Effector memory CD8-positive, alpha-beta T cell (primary cell): ENCODE data around the gene NTSR1.

ENCODE experiments used
- ATAC-seq: fragments of 150-1000 bp; cut with Tn5 transposase; replicated peaks from 2 replicates; pipeline ENCODE4 v1.10.0; 2021; ENCODE audit warnings: mild to moderate bottlenecking, moderate library complexity
- DNase-seq, 3 experiments: peaks; one replicate each; pipeline ENCODE4 v3.0.0; 2021
- H3K27ac Mint-ChIP-seq, 2 donors: one replicate each; pipeline ENCODE4 v1.8.0; 2022; ENCODE audit warnings: mild to moderate bottlenecking in 2 of 2, mixed read lengths in 2 of 2, moderate library complexity in 2 of 2
- H3K27me3 Mint-ChIP-seq, 2 donors: one replicate each; pipeline ENCODE4 v1.8.0; 2022; ENCODE audit warnings: mixed read lengths in 2 of 2
- H3K36me3 Mint-ChIP-seq: one replicate; pipeline ENCODE4 v1.8.0; 2022; ENCODE audit warnings: mild to moderate bottlenecking, moderate library complexity, mixed read lengths; ENCODE audit not compliant: insufficient read depth
- H3K4me1 Mint-ChIP-seq, 2 donors: one replicate each; pipeline ENCODE4 v1.8.0; 2022; ENCODE audit warnings: low read depth in 2 of 2, mixed read lengths in 2 of 2
- H3K4me3 Mint-ChIP-seq, 2 donors: one replicate each; pipeline ENCODE4 v1.8.0; 2022; ENCODE audit warnings: mild to moderate bottlenecking in 2 of 2, mixed read lengths in 2 of 2, moderate library complexity in 2 of 2
- H3K9me3 Mint-ChIP-seq, 2 donors: one replicate each; pipeline ENCODE4 v1.8.0; 2022; ENCODE audit warnings: mixed read lengths in 2 of 2

The NTSR1 gene

GRCh38 chr20:62732031-62732760, 23.6 kb downstream of the NTSR1 start:
- Mint-ChIP-seq H3K36me3 (no peaks in the 10 kb centered on the region), H3K4me1 (peaks cover 0 to 9% of the 10 kb centered on the region in 2 donors), H3K9me3 (no peaks in the 10 kb centered on the region), H3K27me3 (no peaks in the 10 kb centered on the region), H3K27ac (peak overlapping the region in 1 of 2 donors; percentile 2), H3K4me3 (no peak overlapping the region)
- no peak for DNase-seq
- no peak for ATAC-seq

- Mint-ChIP-seq H3K36me3 (no peaks in the 10 kb centered on the region), H3K9me3 (no peaks in the 10 kb centered on the region), H3K4me1 (peaks cover 0 to 9% of the 10 kb centered on the region in 2 donors), H3K27ac (peak overlapping the region in 1 of 2 donors; percentile 2), H3K4me3 (no peak overlapping the region), H3K27me3 (no peaks in the 10 kb centered on the region)
- ATAC-seq (no peak), DNase-seq (no peak)
Measured at GRCh38 chr20:62732842-62733525, 24.3 kb downstream of the NTSR1 start.

GRCh38 chr20:62733526-62733842, 24.8 kb downstream of the NTSR1 start:
- Mint-ChIP-seq H3K36me3 (no peaks in the 10 kb centered on the region), H3K4me1 (peaks cover 0 to 5% of the 10 kb centered on the region in 2 donors), H3K27ac (peak overlapping the region in 1 of 2 donors; percentile 2), H3K27me3 (no peaks in the 10 kb centered on the region), H3K4me3 (no peak overlapping the region), H3K9me3 (no peaks in the 10 kb centered on the region)
- no peak for DNase-seq
- no peak for ATAC-seq

- no peaks in the 10 kb centered on the region for H3K9me3 Mint-ChIP-seq
- H3K27ac Mint-ChIP-seq = no peak overlapping the region
- no peak overlapping the region for H3K4me3 Mint-ChIP-seq
- peaks cover 2 to 5% of the 10 kb centered on the region in 2 donors for H3K4me1 Mint-ChIP-seq
- DNase-seq (no peak), ATAC-seq (no peak)
- H3K36me3 Mint-ChIP-seq = no peaks in the 10 kb centered on the region
- no peaks in the 10 kb centered on the region for H3K27me3 Mint-ChIP-seq
Measured at GRCh38 chr20:62733891-62734290, 25.3 kb downstream of the NTSR1 start.

GRCh38 chr20:62734326-62734725, 25.7 kb downstream of the NTSR1 start:
- Mint-ChIP-seq H3K4me3 (no peak overlapping the region), H3K36me3 (no peaks in the 10 kb centered on the region), H3K9me3 (no peaks in the 10 kb centered on the region), H3K4me1 (peaks cover 6% of the 10 kb centered on the region in 2 donors), H3K27ac (no peak overlapping the region), H3K27me3 (no peaks in the 10 kb centered on the region)
- no peak for ATAC-seq
- no peak for DNase-seq

GRCh38 chr20:62734881-62735280, 26.2 kb downstream of the NTSR1 start:
- no peaks in the 10 kb centered on the region for H3K27me3 Mint-ChIP-seq
- DNase-seq (no peak), ATAC-seq (no peak)
- H3K36me3 Mint-ChIP-seq = no peaks in the 10 kb centered on the region
- H3K9me3 Mint-ChIP-seq = no peaks in the 10 kb centered on the region
- no peak overlapping the region for H3K27ac Mint-ChIP-seq
- H3K4me3 Mint-ChIP-seq = no peak overlapping the region
- H3K4me1 Mint-ChIP-seq = peaks cover 11% of the 10 kb centered on the region in 2 donors

GRCh38 chr20:62735331-62735821, 26.7 kb downstream of the NTSR1 start:
- Mint-ChIP-seq H3K27me3 (no peaks in the 10 kb centered on the region), H3K4me1 (peaks cover 16% of the 10 kb centered on the region in 2 donors), H3K4me3 (no peak overlapping the region), H3K9me3 (no peaks in the 10 kb centered on the region), H3K36me3 (peaks cover 3% of the 10 kb centered on the region), H3K27ac (no peak overlapping the region)
- DNase-seq = no peak
- no peak for ATAC-seq

- Mint-ChIP-seq H3K27me3 (no peaks in the 10 kb centered on the region), H3K4me1 (peaks cover 18 to 19% of the 10 kb centered on the region in 2 donors), H3K27ac (no peak overlapping the region), H3K36me3 (peaks cover 6% of the 10 kb centered on the region), H3K9me3 (no peaks in the 10 kb centered on the region), H3K4me3 (no peak overlapping the region)
- no peak for ATAC-seq
- DNase-seq = no peak
Measured at GRCh38 chr20:62736026-62736406, 27.4 kb downstream of the NTSR1 start.

- ATAC-seq (no peak), DNase-seq (no peak)
- Mint-ChIP-seq H3K27me3 (no peaks in the 10 kb centered on the region), H3K27ac (no peak overlapping the region), H3K36me3 (peaks cover 6% of the 10 kb centered on the region), H3K4me1 (peaks cover 18 to 21% of the 10 kb centered on the region in 2 donors), H3K9me3 (no peaks in the 10 kb centered on the region), H3K4me3 (no peak overlapping the region)
Measured at GRCh38 chr20:62736407-62737071, 27.9 kb downstream of the NTSR1 start.

- peaks cover 18 to 26% of the 10 kb centered on the region in 2 donors for H3K4me1 Mint-ChIP-seq
- DNase-seq (no peak), ATAC-seq (no peak)
- no peaks in the 10 kb centered on the region for H3K9me3 Mint-ChIP-seq
- H3K36me3 Mint-ChIP-seq = peaks cover 6% of the 10 kb centered on the region
- no peaks in the 10 kb centered on the region for H3K27me3 Mint-ChIP-seq
- no peak overlapping the region for H3K4me3 Mint-ChIP-seq
- no peak overlapping the region for H3K27ac Mint-ChIP-seq
Measured at GRCh38 chr20:62737271-62737811, 28.7 kb downstream of the NTSR1 start.

GRCh38 chr20:62738025-62738881, 29.6 kb downstream of the NTSR1 start:
- Mint-ChIP-seq H3K4me3 (peak overlapping the region in 1 of 2 donors; percentile 94), H3K27me3 (no peaks in the 10 kb centered on the region), H3K9me3 (no peaks in the 10 kb centered on the region), H3K27ac (peak overlapping the region in 1 of 2 donors; percentile 62), H3K4me1 (peaks cover 22 to 23% of the 10 kb centered on the region in 2 donors), H3K36me3 (peaks cover 6% of the 10 kb centered on the region)
- ATAC-seq = no peak
- DNase-seq = no peak

- no peak for DNase-seq
- Mint-ChIP-seq H3K27ac (peak overlapping the region; percentile 92 to 93), H3K9me3 (no peaks in the 10 kb centered on the region), H3K36me3 (peaks cover 6% of the 10 kb centered on the region), H3K4me3 (peak overlapping the region; percentile 90 to 94), H3K4me1 (peaks cover 22 to 23% of the 10 kb centered on the region in 2 donors), H3K27me3 (no peaks in the 10 kb centered on the region)
- no peak for ATAC-seq
Measured at GRCh38 chr20:62739067-62739466, 30.4 kb downstream of the NTSR1 start.
